GM21360 (cell line): ENCODE data around the gene VSIR.

ENCODE experiments used
- ATAC-seq: cut with Tn5 transposase; IDR thresholded peaks from one replicate; pipeline ENCODE4 v1.9.1; 2021; ENCODE audit warnings: mild to moderate bottlenecking, moderate library complexity; ENCODE audit not compliant: unreplicated experiment

The VSIR gene

GRCh38 chr10:71749396-71749795, 23.9 kb downstream of the VSIR start:
- ATAC-seq = no peak

- ATAC-seq = no peak
Observed at GRCh38 chr10:71748671-71749191, 24.6 kb downstream of the VSIR start.

GRCh38 chr10:71747551-71748523, 25.5 kb downstream of the VSIR start:
- ATAC-seq = no peak

GRCh38 chr10:71747039-71747531, 26.2 kb downstream of the VSIR start:
- ATAC-seq = no peak

GRCh38 chr10:71746344-71747037, 26.8 kb downstream of the VSIR start:
- ATAC-seq = no peak

- ATAC-seq = no peak
Observed at GRCh38 chr10:71745664-71746250, 27.6 kb downstream of the VSIR start.

GRCh38 chr10:71744897-71745663, 28.2 kb downstream of the VSIR start:
- ATAC-seq = no peak

GRCh38 chr10:71743866-71744265, 29.5 kb downstream of the VSIR start:
- ATAC-seq = no peak

- ATAC-seq = no peak
Observed at GRCh38 chr10:71743089-71743838, 30.1 kb downstream of the VSIR start.

GRCh38 chr10:71742301-71743088, 30.8 kb downstream of the VSIR start:
- no peak for ATAC-seq

GRCh38 chr10:71741671-71742070, 31.6 kb downstream of the VSIR start:
- ATAC-seq = no peak

- no peak for ATAC-seq
Observed at GRCh38 chr10:71741029-71741428, 32.3 kb downstream of the VSIR start.

GRCh38 chr10:71740069-71740653, 33.2 kb downstream of the VSIR start:
- ATAC-seq = no peak

- ATAC-seq = no peak
Observed at GRCh38 chr10:71739358-71739900, 33.9 kb downstream of the VSIR start.

GRCh38 chr10:71737834-71738197, 35.5 kb downstream of the VSIR start:
- ATAC-seq = no peak

- ATAC-seq = no peak
Observed at GRCh38 chr10:71737001-71737833, 36.1 kb downstream of the VSIR start.

- no peak for ATAC-seq
Observed at GRCh38 chr10:71736570-71736952, 36.8 kb downstream of the VSIR start.
